GM21737 (cell line): ENCODE results near the gene MYL6.
"Not testable (repeated sequence)": the region's sequence is repeated elsewhere in the genome, so short reads cannot be mapped to it uniquely, and the experiment has no call there.

ENCODE experiments used
- ATAC-seq: cut with Tn5 transposase; IDR thresholded peaks from one replicate; pipeline ENCODE4 v1.9.1; 2021; ENCODE audit warnings: mild to moderate bottlenecking, moderate library complexity; ENCODE audit not compliant: unreplicated experiment

MYL6 gene

GRCh38 chr12:56156464-56157200 lies 1.5 kb upstream of the MYL6 start:
- ATAC-seq = not testable (repeated sequence)

GRCh38 chr12:56157201-56158028 lies 744 bp upstream of the MYL6 start:
- ATAC-seq = peak; percentile 18

- no peak for ATAC-seq
These were observed 835 bp downstream of the MYL6 start for GRCh38 chr12:56158926-56159461.

- ATAC-seq = no peak
These were observed 1.5 kb downstream of the MYL6 start for GRCh38 chr12:56159482-56160192.

GRCh38 chr12:56160193-56160763 lies 2.1 kb downstream of the MYL6 start:
- no peak for ATAC-seq

GRCh38 chr12:56160894-56161689 lies 2.9 kb downstream of the MYL6 start:
- ATAC-seq = no peak

GRCh38 chr12:56161690-56162351 lies 3.7 kb downstream of the MYL6 start:
- no peak for ATAC-seq

GRCh38 chr12:56162468-56163290 lies 4.5 kb downstream of the MYL6 start:
- ATAC-seq = no peak

- no peak for ATAC-seq
These were observed 5.6 kb downstream of the MYL6 start for GRCh38 chr12:56163533-56164344.

GRCh38 chr12:56164345-56164729 lies 6.2 kb downstream of the MYL6 start:
- no peak for ATAC-seq

GRCh38 chr12:56165369-56165768 lies 7.2 kb downstream of the MYL6 start:
- ATAC-seq = no peak

GRCh38 chr12:56169229-56169759 lies 11.1 kb downstream of the MYL6 start:
- no peak for ATAC-seq

- no peak for ATAC-seq
These were observed 14.7 kb downstream of the MYL6 start for GRCh38 chr12:56172839-56173238.

- ATAC-seq = no peak
These were observed 20.2 kb downstream of the MYL6 start for GRCh38 chr12:56178347-56178746.

- no peak for ATAC-seq
These were observed 28.8 kb downstream of the MYL6 start for GRCh38 chr12:56186957-56187356.

- no peak for ATAC-seq
These were observed 30.1 kb downstream of the MYL6 start for GRCh38 chr12:56188131-56188777.

GRCh38 chr12:56188778-56189098 lies 30.6 kb downstream of the MYL6 start:
- peak; percentile 3 for ATAC-seq
